ENCODE data around the gene ITGA8.

Gene ITGA8

DNA sequence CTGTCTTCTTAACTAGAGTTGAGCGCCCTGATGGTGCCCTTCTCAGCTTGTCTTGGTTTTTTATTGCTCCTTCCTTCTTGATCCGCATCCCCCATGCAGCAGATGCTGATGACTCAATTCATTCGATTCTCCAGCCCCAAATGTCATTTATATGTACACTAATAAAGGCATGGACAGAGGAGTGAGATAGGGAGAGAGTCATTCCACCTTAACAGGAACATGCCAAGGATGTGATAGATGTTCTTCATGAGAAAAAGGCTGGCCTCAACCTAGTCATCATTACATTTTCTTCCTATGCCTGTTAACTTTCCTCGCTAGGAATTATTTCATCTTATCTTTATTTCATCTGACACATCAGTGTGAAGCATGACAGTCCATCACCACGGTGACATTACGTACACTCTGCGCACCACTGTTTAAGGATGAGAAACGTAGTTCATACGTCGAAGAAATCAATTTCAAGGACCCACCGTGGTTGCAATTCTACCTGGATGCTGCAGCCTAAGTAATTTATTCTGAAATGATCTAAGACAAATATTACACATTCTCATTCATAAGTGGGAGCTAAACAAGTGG, 198.3 kb downstream of the ITGA8 start:
- no peak overlapping the region for H3K4me3 ChIP-seq (ENCODE audit: control insufficient read depth, low read depth, low read length)
- TF ChIP-seq, protein P1, sequence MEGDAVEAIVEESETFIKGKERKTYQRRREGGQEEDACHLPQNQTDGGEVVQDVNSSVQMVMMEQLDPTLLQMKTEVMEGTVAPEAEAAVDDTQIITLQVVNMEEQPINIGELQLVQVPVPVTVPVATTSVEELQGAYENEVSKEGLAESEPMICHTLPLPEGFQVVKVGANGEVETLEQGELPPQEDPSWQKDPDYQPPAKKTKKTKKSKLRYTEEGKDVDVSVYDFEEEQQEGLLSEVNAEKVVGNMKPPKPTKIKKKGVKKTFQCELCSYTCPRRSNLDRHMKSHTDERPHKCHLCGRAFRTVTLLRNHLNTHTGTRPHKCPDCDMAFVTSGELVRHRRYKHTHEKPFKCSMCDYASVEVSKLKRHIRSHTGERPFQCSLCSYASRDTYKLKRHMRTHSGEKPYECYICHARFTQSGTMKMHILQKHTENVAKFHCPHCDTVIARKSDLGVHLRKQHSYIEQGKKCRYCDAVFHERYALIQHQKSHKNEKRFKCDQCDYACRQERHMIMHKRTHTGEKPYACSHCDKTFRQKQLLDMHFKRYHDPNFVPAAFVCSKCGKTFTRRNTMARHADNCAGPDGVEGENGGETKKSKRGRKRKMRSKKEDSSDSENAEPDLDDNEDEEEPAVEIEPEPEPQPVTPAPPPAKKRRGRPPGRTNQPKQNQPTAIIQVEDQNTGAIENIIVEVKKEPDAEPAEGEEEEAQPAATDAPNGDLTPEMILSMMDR (IDR thresholded peaks at IDR 0.05; ENCODE audit: control insufficient read depth, insufficient read depth, low read depth, low read length, missing control alignments) = no peak
- DNase-seq (ENCODE audit: low read depth) = no peak

DNA sequence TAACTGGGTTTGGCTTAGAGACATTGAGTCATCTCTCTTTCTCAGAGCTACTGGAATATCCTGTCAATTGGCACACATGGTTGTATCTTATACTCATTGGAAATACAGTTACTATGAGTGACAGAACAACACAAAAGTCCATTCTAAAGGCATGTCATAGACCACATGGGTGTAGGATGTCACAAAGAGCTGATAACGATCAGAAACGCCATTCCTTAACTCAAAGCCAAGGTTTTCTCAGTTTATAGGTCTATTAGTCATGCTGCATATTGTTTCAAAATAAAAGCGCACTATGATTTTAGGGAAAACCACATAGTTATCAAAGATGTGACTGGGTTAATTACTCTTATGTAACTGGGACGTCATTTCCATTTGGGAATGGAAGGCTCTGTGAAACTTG, 201.5 kb downstream of the ITGA8 start:
- peak; percentile 63 for DNase-seq (ENCODE audit: low read depth)
- TF ChIP-seq, protein P1 (IDR thresholded peaks at IDR 0.05; ENCODE audit: control insufficient read depth, insufficient read depth, low read depth, low read length, missing control alignments) = no peak
- no peak overlapping the region for H3K4me3 ChIP-seq (ENCODE audit: control insufficient read depth, low read depth, low read length)

DNA sequence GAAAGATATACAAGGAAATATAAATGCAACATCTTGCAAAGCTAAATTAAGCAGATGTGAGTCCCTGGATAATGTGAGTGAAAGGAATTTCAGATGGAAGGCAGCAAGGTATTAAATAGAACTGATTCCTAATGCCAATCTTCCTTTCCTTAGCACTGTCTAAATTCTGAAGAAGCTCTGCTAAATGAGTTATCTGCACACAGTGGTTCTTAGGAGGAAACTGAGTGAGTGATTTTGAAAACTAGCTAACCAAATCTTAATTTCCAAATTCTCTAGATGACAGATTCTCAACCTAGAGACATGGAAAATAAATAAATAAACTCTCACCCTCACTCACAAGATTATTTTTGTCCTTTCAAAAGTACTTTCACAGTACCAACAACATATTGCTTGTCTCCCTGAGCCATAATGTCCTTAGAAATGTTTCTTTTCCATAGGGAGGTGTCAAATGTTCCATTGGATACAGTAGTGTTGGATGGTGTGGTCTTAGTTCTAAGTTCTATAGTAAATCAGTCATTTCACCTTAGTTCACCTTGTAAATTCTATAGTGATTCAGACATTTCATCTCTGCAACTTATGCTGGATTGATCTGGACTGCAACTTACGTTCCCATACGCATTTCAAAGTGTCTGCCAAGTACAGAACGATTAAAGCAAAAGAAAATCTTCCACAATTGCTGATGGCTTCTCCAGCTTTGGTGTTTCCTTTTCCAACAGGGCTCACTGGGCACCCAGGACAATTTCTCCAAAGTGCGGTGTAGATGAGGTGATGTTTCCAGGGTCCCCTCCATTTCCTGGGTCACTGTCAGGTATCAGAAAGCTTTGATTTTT, 203.3 kb downstream of the ITGA8 start:
- no peak for DNase-seq (ENCODE audit: low read depth)
- no peak overlapping the region for H3K4me3 ChIP-seq (ENCODE audit: control insufficient read depth, low read depth, low read length)
- TF ChIP-seq, protein P1 (IDR thresholded peaks at IDR 0.05; ENCODE audit: control insufficient read depth, insufficient read depth, low read depth, low read length, missing control alignments) = no peak

DNA sequence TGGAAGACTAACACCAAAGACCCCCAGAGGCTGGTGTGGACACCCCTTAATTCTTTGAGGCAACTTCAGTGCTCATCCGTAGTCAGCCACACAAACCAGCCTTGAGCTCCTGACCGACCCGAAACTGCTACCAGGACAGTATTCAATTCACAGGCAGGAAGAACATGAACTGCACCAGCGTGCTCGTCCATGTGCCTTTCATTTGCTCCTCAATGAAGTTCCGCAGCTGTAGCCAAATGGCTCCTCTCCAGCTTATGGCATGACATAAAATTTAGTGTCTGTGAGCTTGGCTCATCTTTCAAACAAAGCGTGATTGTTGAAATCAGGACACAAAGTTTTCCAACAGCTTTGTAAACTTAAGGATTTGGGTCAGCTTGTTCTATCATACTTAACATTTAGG, 204.5 kb downstream of the ITGA8 start:
- DNase-seq (ENCODE audit: low read depth) = no peak
- TF ChIP-seq, protein P1 (IDR thresholded peaks at IDR 0.05; ENCODE audit: control insufficient read depth, insufficient read depth, low read depth, low read length, missing control alignments) = no peak
- H3K4me3 ChIP-seq (ENCODE audit: control insufficient read depth, low read depth, low read length) = no peak overlapping the region

DNA sequence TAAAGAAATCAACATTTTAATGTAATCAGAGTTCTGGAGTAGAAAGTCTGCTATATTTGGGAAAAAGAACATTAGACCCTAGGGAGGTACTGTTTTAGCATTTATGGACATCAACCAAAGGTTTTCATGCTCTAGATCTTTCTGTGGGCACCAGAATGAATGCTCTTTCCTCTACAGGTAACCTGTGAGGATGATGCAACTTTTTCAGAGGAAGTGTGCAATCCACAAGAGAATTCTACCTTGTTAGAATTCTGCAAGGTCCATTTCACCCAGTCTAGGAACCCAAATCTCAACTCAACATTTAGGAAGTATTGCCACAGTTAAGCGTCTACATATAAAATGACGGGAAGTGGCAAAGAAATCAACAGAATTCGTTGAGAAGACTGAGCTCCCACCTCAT, 208.8 kb downstream of the ITGA8 start:
- TF ChIP-seq, protein P1 (IDR thresholded peaks at IDR 0.05; ENCODE audit: control insufficient read depth, insufficient read depth, low read depth, low read length, missing control alignments) = no peak
- DNase-seq (ENCODE audit: low read depth) = no peak
- no peak overlapping the region for H3K4me3 ChIP-seq (ENCODE audit: control insufficient read depth, low read depth, low read length)

DNA sequence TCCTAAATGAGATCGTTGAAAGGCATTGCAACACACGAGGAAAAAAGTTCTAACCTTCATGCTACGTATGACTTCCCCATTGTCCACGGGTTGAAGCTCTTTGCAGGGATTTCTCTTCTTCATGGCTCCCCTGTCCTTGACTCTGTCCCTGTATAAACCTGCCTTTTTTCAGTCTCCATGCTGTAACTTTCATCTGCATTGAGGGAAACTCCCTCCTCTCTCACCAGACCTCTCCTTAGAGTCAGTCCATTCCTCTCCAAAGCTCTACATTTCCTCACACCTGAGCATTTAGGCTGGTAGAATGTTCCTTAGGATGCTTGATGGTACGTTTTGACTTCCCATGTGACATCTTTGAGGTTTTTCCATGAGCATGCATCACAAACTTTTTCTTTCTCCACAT, 214.4 kb downstream of the ITGA8 start:
- no peak for DNase-seq (ENCODE audit: low read depth)
- TF ChIP-seq, protein P1 (IDR thresholded peaks at IDR 0.05; ENCODE audit: control insufficient read depth, insufficient read depth, low read depth, low read length, missing control alignments) = no peak

More for the DNA sequence above, 214.4 kb downstream of the ITGA8 start:
- no peak overlapping the region for H3K4me3 ChIP-seq (ENCODE audit: control insufficient read depth, low read depth, low read length)
